Upper lobe of right lung (tissue), 1 donor: Measurements from ENCODE around the gene VWA8. TPM values are rescaled to one million over a fixed set of nuclear protein-coding genes. Genes with fewer than 3 reads are reported as not detected.

Source experiments
- ATAC-seq: fragments of 200-7000 bp; cut with Tn5 transposase; one replicate; pipeline ENCODE4 v1.9.1; 2020; ENCODE audit warnings: mild to moderate bottlenecking, moderate library complexity
- DNase-seq: peaks from one replicate; pipeline ENCODE4 v3.0.0-alpha.2; 2020
- H3K27ac ChIP-seq: fragments of 200-600 bp; one replicate; pipeline ENCODE4 v1.8.0; 2022
- H3K27me3 ChIP-seq: fragments of 200-600 bp; one replicate; pipeline ENCODE4 v1.8.0; 2022; ENCODE audit warnings: mild to moderate bottlenecking
- H3K36me3 ChIP-seq: fragments of 200-600 bp; one replicate; pipeline ENCODE4 v1.8.0; 2022
- H3K4me1 ChIP-seq: fragments of 200-600 bp; one replicate; pipeline ENCODE4 v1.8.0; 2022
- H3K4me3 ChIP-seq: fragments of 200-600 bp; one replicate; pipeline ENCODE4 v1.8.0; 2022; ENCODE audit warnings: mild to moderate bottlenecking
- H3K9me3 ChIP-seq: fragments of 200-600 bp; one replicate; pipeline ENCODE4 v1.8.0; 2022
- CTCF ChIP-seq: fragments of 200-600 bp; IDR thresholded peaks from one replicate; pipeline ENCODE4 v1.8.0; 2022; ENCODE audit warnings: antibody characterized with exemption
- intact Hi-C: fragments of 100-400 bp; cut with DNase I; formaldehyde crosslinking; loops from one replicate; pipeline ENCODE4 v1.11.0; 2022
- total RNA-seq: library from RNA; stranded (reverse); fragmentation: NEBNext Ultra II Directional; extraction: Animal tissue kit (Norgen Biotek cat#: 25700); gene quantifications from one replicate; pipeline ENCODE4 v1.2.1, GENCODE V29; 2021
- donor health status: DM: no; HTN: yes; CAD: no; lungs with severe emphysema.

Gene VWA8
- total RNA-seq, 1 donor from 2014 or later, result 20.6 TPM

DNA sequence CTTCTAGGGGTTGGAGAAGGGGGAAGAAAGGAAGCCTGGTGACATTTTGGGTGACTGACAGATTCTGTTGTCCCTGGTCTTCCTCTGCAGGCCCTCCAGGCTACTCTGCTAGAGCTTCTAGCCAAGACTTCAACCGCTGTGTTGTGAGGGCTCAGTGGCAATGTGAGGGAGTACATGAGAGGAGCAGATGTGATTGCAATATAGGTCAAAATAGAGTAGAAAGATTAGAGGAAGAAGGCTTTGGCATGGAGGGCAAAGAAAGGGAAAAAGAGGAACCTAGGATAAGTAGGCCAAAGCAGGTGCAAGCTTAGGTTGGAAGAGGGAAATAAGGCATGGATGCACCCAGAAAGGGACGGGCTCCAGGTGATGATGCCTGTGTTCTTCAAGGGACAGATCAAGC, 286.7 kb downstream of the VWA8 start:
- Histone ChIP-seq H3K36me3 (peaks cover 7% of the 10 kb centered on the region), H3K27ac (no peak overlapping the region), H3K4me3 (no peak overlapping the region), H3K27me3 (no peaks in the 10 kb centered on the region), H3K4me1 (peaks cover 9% of the 10 kb centered on the region), H3K9me3 (no peaks in the 10 kb centered on the region)
- ATAC-seq (no peak), DNase-seq (no peak)
- no peak for TF ChIP-seq CTCF
- intact Hi-C loops, result no loop called here

GRCh38 chr13:41673640-41674039, 287.3 kb downstream of the VWA8 start:
- H3K4me3 ChIP-seq, result no peak overlapping the region
- H3K27ac ChIP-seq, result no peak overlapping the region
- ATAC-seq, result no peak
- H3K9me3 ChIP-seq, result no peaks in the 10 kb centered on the region
- H3K4me1 ChIP-seq, result peaks cover 5% of the 10 kb centered on the region
- DNase-seq, result no peak
- H3K27me3 ChIP-seq, result no peaks in the 10 kb centered on the region
- intact Hi-C loops, result no loop called here
- TF ChIP-seq CTCF, result no peak
- peaks cover 7% of the 10 kb centered on the region for H3K36me3 ChIP-seq

GRCh38 chr13:41670873-41671443, 290.0 kb downstream of the VWA8 start:
- H3K36me3 ChIP-seq, result peaks cover 7% of the 10 kb centered on the region
- no peak for DNase-seq
- H3K27me3 ChIP-seq, result no peaks in the 10 kb centered on the region
- H3K4me3 ChIP-seq, result no peak overlapping the region
- H3K9me3 ChIP-seq, result no peaks in the 10 kb centered on the region
- intact Hi-C loops, result no loop called here
- no peak overlapping the region for H3K27ac ChIP-seq
- ATAC-seq, result no peak
- TF ChIP-seq CTCF, result no peak
- H3K4me1 ChIP-seq, result peaks cover 4% of the 10 kb centered on the region

DNA sequence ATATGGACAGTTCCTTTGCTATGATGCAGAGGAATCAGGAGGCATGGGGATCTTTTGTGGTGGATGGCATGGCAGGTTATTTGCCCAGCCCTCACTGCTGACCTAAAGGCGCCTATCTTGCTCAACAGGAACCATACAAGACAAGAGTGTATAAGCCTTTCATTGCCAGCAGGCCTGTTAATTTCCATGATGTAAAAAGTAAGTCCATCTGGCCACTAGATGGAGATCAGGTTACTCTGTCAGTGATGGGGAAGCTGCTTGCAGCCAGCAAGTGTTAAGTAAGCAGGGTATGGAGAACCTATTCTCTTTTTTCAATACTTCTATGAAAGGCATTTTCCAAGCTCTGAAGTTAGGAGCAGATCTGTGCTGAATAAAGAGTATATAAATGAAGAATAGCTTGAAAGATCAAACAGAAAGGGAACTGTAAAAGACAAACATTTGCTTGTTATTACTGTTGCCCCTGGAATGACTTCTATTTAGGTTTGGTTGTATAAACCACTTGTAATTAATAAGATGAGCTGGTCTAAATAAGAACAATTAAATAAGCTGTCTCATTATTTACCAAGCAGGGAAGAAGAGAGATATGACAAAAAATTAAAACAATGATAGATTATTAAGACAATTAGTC, 292.7 kb downstream of the VWA8 start:
- H3K9me3 ChIP-seq, result no peaks in the 10 kb centered on the region
- H3K4me3 ChIP-seq, result no peak overlapping the region
- intact Hi-C loops, result no loop called here
- no peaks in the 10 kb centered on the region for H3K27me3 ChIP-seq
- DNase-seq, result no peak
- H3K36me3 ChIP-seq, result peaks cover 7% of the 10 kb centered on the region
- peak; percentile 100 for ATAC-seq
- peaks cover 4% of the 10 kb centered on the region for H3K4me1 ChIP-seq
- peak; percentile 79 for TF ChIP-seq CTCF
- H3K27ac ChIP-seq, result no peak overlapping the region

DNA sequence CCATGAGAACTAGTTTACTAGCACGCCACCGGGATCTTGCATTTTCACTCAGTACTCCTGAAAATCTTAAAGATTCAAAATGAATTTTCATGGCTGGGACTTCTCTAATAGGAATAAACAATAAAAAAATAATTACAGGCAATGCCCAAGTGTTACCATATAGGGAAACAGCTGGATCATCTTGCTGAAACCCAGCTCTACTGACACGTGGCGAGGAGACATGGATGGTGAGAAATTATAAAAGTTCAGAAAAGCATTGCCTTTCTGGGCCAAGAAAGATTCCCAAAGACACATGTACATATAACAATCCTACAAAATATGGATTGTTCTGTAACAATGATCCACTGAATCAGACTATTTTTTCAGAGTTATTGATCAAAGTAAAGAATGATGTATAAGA, 294.3 kb downstream of the VWA8 start:
- no peak for ATAC-seq
- Histone ChIP-seq H3K27me3 (no peaks in the 10 kb centered on the region), H3K4me1 (peaks cover 4% of the 10 kb centered on the region), H3K4me3 (no peak overlapping the region), H3K9me3 (no peaks in the 10 kb centered on the region), H3K36me3 (peaks cover 7% of the 10 kb centered on the region), H3K27ac (no peak overlapping the region)
- intact Hi-C loops, result no loop called here
- no peak for DNase-seq
- no peak for TF ChIP-seq CTCF
